Hepatocyte (in vitro differentiated cells): ENCODE results near the gene PHLDB1. TPM values are rescaled to one million over a fixed set of nuclear protein-coding genes. Genes with fewer than 3 reads are reported as not detected.

ENCODE experiments used
- DNase-seq: peaks from one replicate; pipeline ENCODE4 v3.0.0-alpha.2; 2016; ENCODE audit warnings: low spot score
- H2AFZ ChIP-seq: fragments of 200-600 bp; sonication (generic); 2 replicates; pipeline ENCODE4 v1.6.0; 2016; ENCODE audit warnings: antibody characterized with exemption, mild to moderate bottlenecking
- H3K27ac ChIP-seq: fragments of 200-600 bp; sonication (generic); 2 replicates; pipeline ENCODE4 v1.5.1; 2016; ENCODE audit warnings: mild to moderate bottlenecking
- H3K27me3 ChIP-seq: fragments of 200-600 bp; sonication (generic); 2 replicates; pipeline ENCODE4 v1.6.1; 2016
- H3K36me3 ChIP-seq: fragments of 200-600 bp; sonication (generic); replicated peaks from 2 replicates; pipeline ENCODE4 v1.5.1; 2016; ENCODE audit warnings: low read depth; ENCODE audit not compliant: insufficient read depth
- H3K4me1 ChIP-seq: fragments of 200-600 bp; sonication (generic); 2 replicates; pipeline ENCODE4 v1.5.1; 2016; ENCODE audit warnings: mild to moderate bottlenecking, moderate library complexity; ENCODE audit not compliant: insufficient read depth
- H3K4me2 ChIP-seq: fragments of 200-600 bp; sonication (generic); 2 replicates; pipeline ENCODE4 v1.6.0; 2016
- H3K4me3 ChIP-seq: fragments of 200-600 bp; sonication (generic); 2 replicates; pipeline ENCODE4 v1.5.1; 2016; ENCODE audit warnings: mild to moderate bottlenecking
- H3K79me2 ChIP-seq: fragments of 200-600 bp; sonication (generic); 2 replicates; pipeline ENCODE4 v1.6.0; 2017; ENCODE audit warnings: mild to moderate bottlenecking
- H3K9me2 ChIP-seq: fragments of 200-600 bp; sonication (generic); replicated peaks from 2 replicates; pipeline ENCODE4 v1.6.0; 2017; ENCODE audit warnings: mild to moderate bottlenecking; ENCODE audit not compliant: insufficient read depth
- H3K9me3 ChIP-seq: fragments of 200-600 bp; sonication (generic); 2 replicates; pipeline ENCODE4 v1.5.1; 2016; ENCODE audit warnings: low read depth, mild to moderate bottlenecking
- H4K20me1 ChIP-seq: fragments of 200-600 bp; sonication (generic); 2 replicates; pipeline ENCODE4 v1.6.0; 2016; ENCODE audit warnings: mild to moderate bottlenecking; ENCODE audit not compliant: insufficient read depth, poor library complexity, severe bottlenecking
- CTCF ChIP-seq: fragments of 200-600 bp; sonication (generic); IDR thresholded peaks from 2 replicates; pipeline ENCODE4 v1.5.1; 2016; ENCODE audit warnings: antibody characterized with exemption, mild to moderate bottlenecking; ENCODE audit not compliant: poor library complexity
- EZH2 ChIP-seq: fragments of 200-600 bp; sonication (generic); IDR thresholded peaks from 2 replicates; pipeline ENCODE4 v1.6.1; 2016; ENCODE audit warnings: antibody characterized with exemption, mild to moderate bottlenecking, borderline replicate concordance
- EZH2phosphoT487 ChIP-seq: fragments of 200-600 bp; sonication (generic); IDR thresholded peaks from one replicate; pipeline ENCODE4 v1.6.1; 2018; ENCODE audit warnings: antibody characterized with exemption, mild to moderate bottlenecking, low read depth, moderate library complexity; ENCODE audit not compliant: unreplicated experiment, severe bottlenecking
- WGBS: methylation state at CpG from one replicate; pipeline ENCODE4 v1.1.6; 2016; ENCODE audit warnings: low lambda C conversion rate; ENCODE audit errors: missing lambda C conversion rate; 5-methylcytosine and 5-hydroxymethylcytosine counted together
- polyA plus RNA-seq: library from polyadenylated mRNA; unstranded; fragments of >200 nt; fragmentation: Nextera tagmentation; extraction: Ambion mirVana; gene quantifications from 2 replicates; pipeline ENCODE4 v1.2.1, GENCODE V29; 2016
- total RNA-seq: library from RNA; depleted of rRNA; stranded (reverse); fragments of >200 nt; gene quantifications from 2 replicates; pipeline ENCODE4 v1.2.3, GENCODE V29; 2014

The PHLDB1 gene
- total and polyA plus RNA-seq, 2 experiments from 2014 or later = 51.8 to 71.1 TPM

GRCh38 chr11:118619444-118620197 is 12.2 kb downstream of the PHLDB1 start:
- TF ChIP-seq CTCF (no peak), EZH2 (no peak), EZH2phosphoT487 (no peak)
- peak overlapping the region; percentile 61 for H3K4me2 ChIP-seq
- DNase-seq = peak; percentile 70
- 66% methylated on average over 6 of the region's 6 CpGs for WGBS
- no peaks in the 10 kb centered on the region for H3K9me2 ChIP-seq
- no peaks in the 10 kb centered on the region for H3K9me3 ChIP-seq
- peak overlapping the region; percentile 96 for H3K27ac ChIP-seq
- no peak overlapping the region for H2AFZ ChIP-seq
- no peaks in the 10 kb centered on the region for H4K20me1 ChIP-seq
- H3K36me3 ChIP-seq = no peaks in the 10 kb centered on the region
- peaks cover 67% of the 10 kb centered on the region for H3K4me1 ChIP-seq
- H3K27me3 ChIP-seq = no peaks in the 10 kb centered on the region
- no peak overlapping the region for H3K4me3 ChIP-seq
- H3K79me2 ChIP-seq = peaks cover 21% of the 10 kb centered on the region

- H3K4me3 ChIP-seq = no peak overlapping the region
- H3K9me2 ChIP-seq = no peaks in the 10 kb centered on the region
- 65% methylated on average over 7 of the region's 7 CpGs for WGBS
- no peaks in the 10 kb centered on the region for H3K27me3 ChIP-seq
- H4K20me1 ChIP-seq = no peaks in the 10 kb centered on the region
- H3K9me3 ChIP-seq = no peaks in the 10 kb centered on the region
- H3K36me3 ChIP-seq = no peaks in the 10 kb centered on the region
- no peak for TF ChIP-seq CTCF
- TF ChIP-seq EZH2phosphoT487 = no peak
- TF ChIP-seq EZH2 = no peak
- H3K4me1 ChIP-seq = peaks cover 59% of the 10 kb centered on the region
- peak overlapping the region; percentile 91 for H3K4me2 ChIP-seq
- DNase-seq = no peak
- peak overlapping the region; percentile 96 for H3K27ac ChIP-seq
- peaks cover 21% of the 10 kb centered on the region for H3K79me2 ChIP-seq
- peak overlapping the region; percentile 3 for H2AFZ ChIP-seq
Measured at GRCh38 chr11:118620529-118621070, 13.2 kb downstream of the PHLDB1 start.

GRCh38 chr11:118621071-118621783 is 13.8 kb downstream of the PHLDB1 start:
- TF ChIP-seq EZH2 (no peak), CTCF (no peak)
- peaks cover 21% of the 10 kb centered on the region for H3K79me2 ChIP-seq
- peak; percentile 91 for DNase-seq
- H3K36me3 ChIP-seq = no peaks in the 10 kb centered on the region
- peak overlapping the region; percentile 96 for H3K27ac ChIP-seq
- peak overlapping the region; percentile 80 for H2AFZ ChIP-seq
- H3K4me3 ChIP-seq = peak overlapping the region; percentile 96
- H3K9me2 ChIP-seq = no peaks in the 10 kb centered on the region
- peaks cover 53% of the 10 kb centered on the region for H3K4me1 ChIP-seq
- H4K20me1 ChIP-seq = no peaks in the 10 kb centered on the region
- H3K4me2 ChIP-seq = peak overlapping the region; percentile 91
- 1% methylated on average over 32 of the region's 38 CpGs for WGBS
- no peaks in the 10 kb centered on the region for H3K9me3 ChIP-seq
- H3K27me3 ChIP-seq = no peaks in the 10 kb centered on the region
